Activated T-helper 2 cell treated with anti-CD3 and anti-CD28 coated beads, Interferon-gamma antibody, Interleukin-2, Interleukin-4, amounts not matched to agents 10 μg/mL and 5 μg/mL and 100 μg/mL, durations not matched to agents 14 hours and 24 hours and 36 hours (primary cell): ENCODE results near the gene ZIC3. TPM values are rescaled to one million over a fixed set of nuclear protein-coding genes. Genes with fewer than 3 reads are reported as not detected.
"Not testable (repeated sequence)": the region's sequence is repeated elsewhere in the genome, so short reads cannot be mapped to it uniquely, and the experiment has no call there.

Experiments used
- DNase-seq: peaks from one replicate; pipeline ENCODE4 v3.0.0; 2021; ENCODE audit warnings: low spot score
- H3K27ac Mint-ChIP-seq: one replicate; pipeline ENCODE4 v1.8.0; 2021; ENCODE audit warnings: mixed read lengths
- H3K27me3 Mint-ChIP-seq: one replicate; pipeline ENCODE4 v1.8.0; 2021; ENCODE audit warnings: low read depth, mixed read lengths
- H3K36me3 Mint-ChIP-seq: one replicate; pipeline ENCODE4 v1.8.0; 2021; ENCODE audit warnings: low read depth, mixed read lengths
- H3K4me1 Mint-ChIP-seq: one replicate; pipeline ENCODE4 v1.8.0; 2021; ENCODE audit warnings: low read depth, mixed read lengths
- H3K4me3 Mint-ChIP-seq: one replicate; pipeline ENCODE4 v1.8.0; 2021; ENCODE audit warnings: low read depth, mild to moderate bottlenecking, moderate library complexity, mixed read lengths
- H3K9me3 Mint-ChIP-seq: one replicate; pipeline ENCODE4 v1.8.0; 2021; ENCODE audit warnings: mixed read lengths
- intact Hi-C: fragments of 100-400 bp; cut with micrococcal nuclease; formaldehyde crosslinking; loops from one replicate; pipeline ENCODE4 v1.15.1; 2023
- total RNA-seq: library from RNA; stranded (reverse); gene quantifications from 2 replicates; pipeline ENCODE4 v1.2.3, GENCODE V29; 2022

ZIC3 gene
- not detected in 2 replicates for total RNA-seq

GRCh38 chrX:137565921-137566745, at the start of gene ZIC3:
Gene ZIC3, plus strand, starts transcription at chrX:137566127. Its CDS starts 565 bp downstream, at chrX:137566692.
- peaks cover 56% of the 10 kb centered on the region for H3K27me3 Mint-ChIP-seq
- no peak for DNase-seq
- intact Hi-C loops, result loop anchor here (2.0 kb wide), 2 partner anchors 15 to 139 kb away; no protein-coding TSS in a partner anchor
- H3K4me3 Mint-ChIP-seq, result no peak within 1 kb of the TSS
- H3K36me3 Mint-ChIP-seq, result peaks cover 7% of the 10 kb centered on the region
- H3K9me3 Mint-ChIP-seq, result no peaks in the 10 kb centered on the region
- no peaks in the 10 kb centered on the region for H3K4me1 Mint-ChIP-seq
- H3K27ac Mint-ChIP-seq, result no peak within 1 kb of the TSS

GRCh38 chrX:137519459-137519858, 46.5 kb upstream of the ZIC3 start:
- Mint-ChIP-seq H3K9me3 (no peaks in the 10 kb centered on the region), H3K4me1 (no peaks in the 10 kb centered on the region), H3K27me3 (peaks cover 2% of the 10 kb centered on the region), H3K4me3 (no peak overlapping the region), H3K36me3 (no peaks in the 10 kb centered on the region), H3K27ac (no peak overlapping the region)
- DNase-seq, result no peak
- intact Hi-C loops, result no loop called here

- Mint-ChIP-seq H3K9me3 (no peaks in the 10 kb centered on the region), H3K27me3 (peaks cover 46% of the 10 kb centered on the region), H3K27ac (no peak overlapping the region), H3K4me3 (no peak overlapping the region), H3K4me1 (no peaks in the 10 kb centered on the region), H3K36me3 (no peaks in the 10 kb centered on the region)
- intact Hi-C loops, result loop anchor here (5.0 kb wide), 1 partner anchor 119 kb away; no protein-coding TSS in a partner anchor
- no peak for DNase-seq
Measured at GRCh38 chrX:137545711-137546651, 19.9 kb upstream of the ZIC3 start.

GRCh38 chrX:137547291-137547690, 18.6 kb upstream of the ZIC3 start:
- Mint-ChIP-seq H3K9me3 (no peaks in the 10 kb centered on the region), H3K36me3 (no peaks in the 10 kb centered on the region), H3K27me3 (peaks cover 53% of the 10 kb centered on the region), H3K27ac (no peak overlapping the region), H3K4me3 (no peak overlapping the region), H3K4me1 (no peaks in the 10 kb centered on the region)
- intact Hi-C loops, result loop anchor here (5.0 kb wide), 1 partner anchor 120 kb away; no protein-coding TSS in a partner anchor
- DNase-seq, result no peak

- Mint-ChIP-seq H3K9me3 (no peaks in the 10 kb centered on the region), H3K27me3 (peaks cover 54% of the 10 kb centered on the region), H3K4me3 (no peak overlapping the region), H3K27ac (no peak overlapping the region), H3K4me1 (no peaks in the 10 kb centered on the region), H3K36me3 (no peaks in the 10 kb centered on the region)
- intact Hi-C loops, result loop anchor here (5.0 kb wide), 1 partner anchor 121 kb away; no protein-coding TSS in a partner anchor
- no peak for DNase-seq
Measured at GRCh38 chrX:137548261-137548660, 17.7 kb upstream of the ZIC3 start.

GRCh38 chrX:137549073-137549472, 16.9 kb upstream of the ZIC3 start:
- Mint-ChIP-seq H3K36me3 (no peaks in the 10 kb centered on the region), H3K4me1 (no peaks in the 10 kb centered on the region), H3K9me3 (no peaks in the 10 kb centered on the region), H3K27me3 (peaks cover 54% of the 10 kb centered on the region), H3K4me3 (no peak overlapping the region), H3K27ac (no peak overlapping the region)
- intact Hi-C loops, result loop anchor here (5.0 kb wide), 1 partner anchor 122 kb away; no protein-coding TSS in a partner anchor
- no peak for DNase-seq

GRCh38 chrX:137549851-137550664, 15.9 kb upstream of the ZIC3 start:
- intact Hi-C loops, result loop anchor here (2.0 to 5.0 kb wide), 2 partner anchors 15 to 123 kb away; no protein-coding TSS in a partner anchor
- no peak for DNase-seq
- H3K4me1 Mint-ChIP-seq, result no peaks in the 10 kb centered on the region
- no peak overlapping the region for H3K27ac Mint-ChIP-seq
- peaks cover 50% of the 10 kb centered on the region for H3K27me3 Mint-ChIP-seq
- no peaks in the 10 kb centered on the region for H3K9me3 Mint-ChIP-seq
- no peaks in the 10 kb centered on the region for H3K36me3 Mint-ChIP-seq
- H3K4me3 Mint-ChIP-seq, result no peak overlapping the region

GRCh38 chrX:137550665-137551261, 15.2 kb upstream of the ZIC3 start:
- no peak for DNase-seq
- Mint-ChIP-seq H3K9me3 (no peaks in the 10 kb centered on the region), H3K4me3 (no peak overlapping the region), H3K27me3 (peaks cover 43% of the 10 kb centered on the region), H3K36me3 (no peaks in the 10 kb centered on the region), H3K27ac (no peak overlapping the region), H3K4me1 (no peaks in the 10 kb centered on the region)
- intact Hi-C loops, result loop anchor here (2.0 kb wide), 1 partner anchor 14 kb away; no protein-coding TSS in a partner anchor

GRCh38 chrX:137552098-137552497, 13.8 kb upstream of the ZIC3 start:
- DNase-seq, H3K4me3 Mint-ChIP-seq, H3K36me3 Mint-ChIP-seq, H3K4me1 Mint-ChIP-seq, H3K27ac Mint-ChIP-seq, intact Hi-C loops, H3K9me3 Mint-ChIP-seq: not testable (repeated sequence)
- H3K27me3 Mint-ChIP-seq, result peaks cover 30% of the 10 kb centered on the region

GRCh38 chrX:137562096-137562495, 3.8 kb upstream of the ZIC3 start:
- H3K4me3 Mint-ChIP-seq, result no peak overlapping the region
- H3K27me3 Mint-ChIP-seq, result peaks cover 38% of the 10 kb centered on the region
- H3K4me1 Mint-ChIP-seq, result no peaks in the 10 kb centered on the region
- no peak for DNase-seq
- H3K9me3 Mint-ChIP-seq, result no peaks in the 10 kb centered on the region
- intact Hi-C loops, result no loop called here
- H3K27ac Mint-ChIP-seq, result no peak overlapping the region
- peaks cover 5% of the 10 kb centered on the region for H3K36me3 Mint-ChIP-seq

GRCh38 chrX:137563681-137564651, 2.0 kb upstream of the ZIC3 start:
- intact Hi-C loops, result loop anchor here (2.0 kb wide), 1 partner anchor 13 kb away; no protein-coding TSS in a partner anchor
- Mint-ChIP-seq H3K4me3 (no peak overlapping the region), H3K27me3 (peaks cover 47% of the 10 kb centered on the region), H3K4me1 (no peaks in the 10 kb centered on the region), H3K9me3 (no peaks in the 10 kb centered on the region), H3K36me3 (peaks cover 7% of the 10 kb centered on the region), H3K27ac (no peak overlapping the region)
- no peak for DNase-seq
